ENCODE measurements around the gene KIAA1671.

The KIAA1671 gene

DNA sequence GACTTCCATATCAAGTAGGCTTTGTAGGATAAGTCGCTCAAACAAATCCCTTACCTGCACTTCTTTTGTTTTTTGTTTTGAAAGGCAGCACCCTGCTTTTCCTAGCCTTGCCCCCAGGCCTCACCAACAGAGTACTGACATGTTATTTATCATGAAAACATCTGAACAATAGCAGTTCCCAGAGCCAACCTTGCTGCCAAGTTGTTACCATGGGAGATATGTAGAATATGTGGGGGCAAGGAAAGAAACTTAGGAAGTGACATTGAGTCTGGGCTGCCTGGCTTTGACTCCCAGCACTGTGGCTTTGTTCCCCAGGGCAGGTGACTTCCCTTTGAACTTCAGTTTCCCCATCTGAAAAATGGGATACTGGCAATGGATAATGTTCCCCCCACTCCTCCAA lies 193.8 kb downstream of the KIAA1671 start:
- DNase-seq (ENCODE audit: low read depth) = no peak

DNA sequence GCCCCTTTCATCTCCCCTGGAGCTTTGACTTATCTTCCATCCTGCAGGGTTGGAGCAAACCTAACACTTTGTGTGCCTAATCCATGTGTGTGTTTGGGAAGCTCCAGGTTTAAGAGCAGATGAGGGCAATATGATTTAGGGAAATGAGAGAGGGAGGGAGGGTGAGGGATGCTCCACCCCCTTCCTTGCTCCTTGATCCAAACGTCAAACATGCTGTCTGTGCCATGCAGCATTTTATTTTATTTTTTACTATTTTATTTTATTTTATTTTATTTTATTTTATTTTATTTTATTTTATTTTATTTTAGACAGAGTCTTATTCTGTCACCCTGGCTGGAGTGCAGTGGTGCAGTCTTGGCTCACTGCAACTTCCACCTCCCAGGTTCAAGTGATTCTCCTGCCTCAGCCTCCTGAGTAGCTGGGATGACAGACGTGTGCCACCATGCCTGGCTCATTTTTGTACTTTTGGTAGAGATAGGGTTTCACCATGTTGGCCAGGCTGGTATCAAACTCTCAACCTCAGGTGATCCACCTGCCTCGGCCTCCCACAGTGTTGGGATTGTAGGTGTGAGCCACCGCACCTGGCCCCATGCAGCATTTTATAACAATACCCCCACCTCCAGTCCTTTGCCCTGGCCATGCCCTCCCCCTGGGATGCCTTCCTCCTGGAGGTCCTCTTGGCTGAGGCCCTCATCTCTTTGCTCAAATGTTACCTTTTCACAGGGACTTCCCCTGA lies 194.6 kb downstream of the KIAA1671 start:
- DNase-seq (ENCODE audit: low read depth) = no peak

DNA sequence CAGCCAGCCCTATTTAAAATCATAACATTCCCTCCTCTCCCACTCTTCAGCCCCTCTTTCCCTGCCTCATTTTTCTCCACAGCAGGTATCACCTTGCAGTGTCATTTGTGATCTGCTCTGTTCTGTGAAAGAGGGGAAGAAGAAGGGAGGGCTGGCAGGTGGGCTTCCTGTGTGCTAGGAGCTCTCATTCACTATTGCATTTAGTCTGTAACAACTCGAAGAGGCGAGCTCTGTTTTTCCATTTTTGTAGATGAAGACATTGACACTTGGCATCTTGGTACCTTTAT lies 195.1 kb downstream of the KIAA1671 start:
- DNase-seq (ENCODE audit: low read depth) = no peak

DNA sequence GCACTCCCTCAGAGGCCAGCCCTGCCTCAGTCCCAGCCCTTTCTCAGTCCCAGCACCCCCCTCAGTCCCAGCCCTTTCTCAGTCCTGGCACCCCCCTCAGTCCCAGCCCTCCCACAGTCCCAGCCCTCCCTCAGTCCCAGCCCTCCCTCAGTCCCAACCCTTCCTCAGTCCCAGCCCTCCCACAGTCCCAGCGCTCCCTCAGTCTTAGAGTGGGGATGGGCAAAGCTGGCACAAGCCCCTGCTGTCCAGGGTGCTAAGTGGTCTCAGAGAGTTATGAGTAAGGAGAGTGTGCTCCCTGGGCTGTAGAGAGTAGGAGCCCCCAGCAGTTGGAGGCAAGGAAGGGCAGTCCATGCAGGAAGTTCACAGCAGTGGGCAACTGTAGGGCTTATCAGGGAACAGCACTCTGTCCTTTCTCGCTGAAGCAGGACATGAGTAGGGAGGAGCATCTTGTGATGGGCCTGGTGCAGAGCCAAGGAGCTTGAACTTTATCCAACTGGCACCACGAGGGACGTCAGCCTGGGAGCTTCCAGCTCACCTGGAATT lies 195.7 kb downstream of the KIAA1671 start:
- DNase-seq (ENCODE audit: low read depth) = peak; percentile 14

DNA sequence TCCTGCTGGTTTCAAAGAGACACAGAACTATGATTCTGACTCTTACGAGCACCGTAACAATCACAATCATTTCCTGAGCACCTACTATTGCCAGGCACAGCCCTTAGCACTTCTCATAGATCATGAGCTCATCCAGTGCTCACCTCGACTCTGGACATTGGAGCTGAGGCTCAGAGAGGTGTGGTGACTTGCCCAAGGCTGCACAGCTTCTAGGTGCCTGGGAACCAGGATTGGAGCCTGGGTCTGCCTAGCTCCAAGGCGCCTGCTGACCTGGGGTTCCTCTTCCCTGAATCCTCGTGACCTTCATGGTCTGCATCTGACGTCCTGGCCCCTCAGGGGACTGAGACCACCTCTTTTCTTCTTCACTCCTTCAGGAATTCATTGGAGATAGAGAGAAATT lies 196.5 kb downstream of the KIAA1671 start:
- no peak for DNase-seq (ENCODE audit: low read depth)

DNA sequence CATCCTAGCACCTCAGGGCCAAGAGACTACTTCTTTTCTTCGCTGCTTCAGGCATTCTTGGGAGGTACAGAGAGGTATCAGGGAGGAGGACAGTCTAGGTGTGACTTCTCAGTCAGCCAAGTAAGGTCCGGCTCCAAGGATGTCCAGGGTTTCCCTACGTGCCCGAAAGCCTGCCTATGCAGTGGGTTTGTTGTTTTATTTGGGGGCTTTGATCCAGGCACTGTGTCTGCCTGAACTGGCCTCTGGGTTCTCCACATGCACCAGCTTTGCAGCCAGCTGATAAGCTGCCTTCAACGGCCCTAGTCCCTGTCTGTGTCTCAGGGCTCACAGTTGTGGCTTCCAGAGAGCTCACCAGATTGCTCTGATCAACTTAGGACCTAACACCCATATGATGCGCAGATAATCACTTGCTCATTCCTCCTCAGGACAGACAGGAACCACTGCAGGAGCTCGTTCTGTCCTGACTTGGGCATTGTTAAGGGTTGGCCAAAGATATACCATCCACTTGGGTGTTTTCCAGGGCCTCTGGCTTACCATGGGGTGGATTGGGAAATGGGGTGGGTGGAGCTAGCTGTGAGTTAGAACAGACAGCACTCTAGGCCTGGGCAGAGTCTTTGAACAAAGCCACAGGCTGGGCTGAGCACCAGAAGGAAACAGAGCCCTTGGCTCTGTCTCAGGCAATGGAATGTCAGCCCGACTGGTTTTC lies 201.6 kb downstream of the KIAA1671 start:
- no peak for DNase-seq (ENCODE audit: low read depth)

DNA sequence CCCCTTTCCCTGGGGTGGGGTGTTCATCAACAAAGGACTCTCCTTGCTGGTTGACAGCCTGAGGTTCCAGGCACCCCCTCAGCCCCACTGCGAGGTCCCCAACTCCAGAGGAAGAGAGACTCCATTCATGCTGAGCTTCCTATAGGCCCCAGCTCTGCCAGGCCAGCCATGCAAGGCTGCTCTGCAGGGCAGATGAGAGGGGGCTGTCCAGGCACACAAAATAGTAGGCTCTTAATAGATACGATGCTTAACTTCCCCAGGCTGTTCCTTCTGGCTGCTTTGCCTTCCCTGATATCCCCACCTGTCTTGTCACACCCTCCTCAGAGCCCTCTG lies 202.1 kb downstream of the KIAA1671 start:
- DNase-seq (ENCODE audit: low read depth) = no peak

DNA sequence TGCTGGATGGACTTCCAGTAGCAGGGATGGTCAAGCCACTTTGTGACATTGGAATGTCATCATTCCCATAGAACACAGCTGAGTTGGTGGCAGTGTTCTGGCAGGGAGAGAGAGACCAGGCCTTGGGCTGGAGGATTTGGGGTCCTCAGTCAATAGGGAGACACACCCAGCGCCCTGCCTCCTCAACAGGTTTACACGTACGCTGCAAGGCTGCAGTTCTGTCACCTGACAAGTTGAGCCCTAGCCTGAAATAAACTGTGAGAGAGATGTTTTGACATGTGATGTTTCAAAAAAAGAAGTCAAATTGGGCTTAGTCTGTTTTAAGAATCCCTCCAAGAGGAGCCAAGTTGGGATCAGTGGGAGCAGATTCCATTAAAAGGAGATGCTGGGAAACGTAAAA lies 204.2 kb downstream of the KIAA1671 start:
- DNase-seq (ENCODE audit: low read depth) = no peak

DNA sequence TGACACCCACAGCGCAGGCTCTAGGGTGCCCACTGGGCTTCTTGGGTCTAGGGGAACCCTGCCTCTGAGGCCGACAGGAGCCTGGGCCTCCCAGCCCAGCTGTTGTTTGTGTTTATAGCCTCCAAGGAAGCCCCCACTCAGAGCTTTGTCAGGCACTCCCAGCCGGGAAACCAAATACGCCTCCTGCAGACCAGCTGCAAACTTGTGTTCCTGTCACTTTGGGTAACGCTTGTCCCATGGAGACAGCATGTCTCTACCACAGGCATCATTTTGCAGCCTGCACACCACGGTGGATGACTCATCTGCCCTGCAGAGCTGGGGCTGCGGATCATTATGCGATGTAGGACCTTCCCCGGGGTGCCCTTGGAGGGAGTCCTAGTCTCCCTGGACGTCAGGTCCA lies 206.5 kb downstream of the KIAA1671 start:
- no peak for DNase-seq (ENCODE audit: low read depth)

DNA sequence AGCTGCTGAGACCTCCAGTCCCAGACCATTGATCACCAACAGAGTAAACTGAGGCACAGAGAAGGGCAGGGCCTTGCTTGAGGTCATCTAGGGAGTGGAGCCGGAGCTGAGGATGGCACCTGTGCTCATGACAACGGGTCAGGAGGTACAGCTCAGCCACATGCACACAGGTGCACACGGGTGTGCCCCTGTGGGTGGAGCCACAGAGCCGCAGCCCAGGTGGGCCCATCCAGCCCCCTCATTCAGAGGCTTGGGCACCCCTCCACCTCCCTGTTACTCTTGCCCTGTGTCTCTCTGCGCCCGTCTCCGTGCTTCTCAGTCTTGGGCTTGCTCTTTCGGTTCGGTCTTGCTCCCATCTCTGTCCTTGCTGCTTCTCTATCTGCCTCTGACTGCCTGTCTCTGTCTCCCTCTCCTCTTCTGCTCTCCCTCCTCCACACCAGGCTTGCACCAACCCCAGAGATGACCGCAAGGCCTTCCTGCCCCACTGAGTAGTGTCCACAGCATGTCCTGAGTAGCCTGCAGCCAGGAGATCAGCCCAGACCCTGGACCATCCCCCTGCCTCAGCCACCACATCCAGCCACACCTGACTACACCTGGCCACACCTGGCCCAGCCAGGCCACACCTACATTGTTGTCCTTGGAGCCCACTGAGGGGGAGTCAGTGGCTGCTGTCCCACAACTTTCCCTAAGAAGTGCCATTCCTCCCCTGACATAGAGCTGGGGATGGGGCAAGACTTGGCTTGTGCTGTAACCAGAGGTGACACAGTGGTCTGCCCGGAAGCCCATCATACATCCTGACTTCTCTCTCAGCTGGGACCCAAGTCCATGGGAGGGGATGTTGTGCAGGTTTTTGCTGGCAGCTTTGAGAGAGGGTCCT lies 207.8 kb downstream of the KIAA1671 start:
- no peak for DNase-seq (ENCODE audit: low read depth)

DNA sequence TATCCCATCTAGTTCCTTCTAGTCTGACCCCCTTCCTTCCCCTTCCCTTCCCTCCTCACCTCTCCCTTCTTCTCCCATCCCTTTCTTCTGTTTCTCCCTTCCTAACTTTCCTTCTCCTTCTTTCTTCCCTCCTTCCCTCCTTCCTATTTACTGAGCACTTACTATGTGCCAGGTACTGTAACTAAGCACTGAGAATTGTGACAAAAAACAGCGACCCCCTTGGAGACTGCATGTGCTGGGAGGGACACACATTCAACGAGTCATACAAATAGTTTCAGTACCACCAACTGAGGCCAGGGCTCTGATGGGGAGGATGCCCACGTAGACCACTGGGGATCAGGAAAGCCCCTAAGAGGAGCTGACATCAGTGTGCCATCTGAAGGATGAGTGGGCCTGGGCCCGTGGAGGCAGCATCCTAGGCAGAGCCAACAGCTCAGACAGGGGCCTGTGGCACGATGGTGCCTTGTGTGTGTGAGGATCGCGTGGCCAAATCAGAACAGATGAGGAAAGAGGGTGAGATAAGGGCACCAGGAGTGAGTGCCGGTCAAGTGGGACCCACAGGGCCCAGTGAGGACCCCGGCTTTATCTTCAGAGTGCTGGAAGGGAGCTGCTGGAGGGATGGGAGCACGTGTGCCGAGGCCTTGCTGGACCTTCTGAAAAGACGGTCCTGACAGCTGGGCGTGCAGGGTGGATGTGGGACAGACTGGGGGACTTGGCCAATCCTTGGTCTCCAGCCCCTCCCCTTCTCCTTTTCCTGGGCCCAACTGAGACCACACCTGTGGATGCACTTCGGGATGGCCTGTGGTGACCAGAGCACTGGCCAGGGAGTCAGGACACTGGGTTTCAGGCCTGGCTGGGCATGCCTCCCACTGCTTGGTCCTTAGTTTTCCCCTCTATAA lies 208.8 kb downstream of the KIAA1671 start:
- no peak for DNase-seq (ENCODE audit: low read depth)

DNA sequence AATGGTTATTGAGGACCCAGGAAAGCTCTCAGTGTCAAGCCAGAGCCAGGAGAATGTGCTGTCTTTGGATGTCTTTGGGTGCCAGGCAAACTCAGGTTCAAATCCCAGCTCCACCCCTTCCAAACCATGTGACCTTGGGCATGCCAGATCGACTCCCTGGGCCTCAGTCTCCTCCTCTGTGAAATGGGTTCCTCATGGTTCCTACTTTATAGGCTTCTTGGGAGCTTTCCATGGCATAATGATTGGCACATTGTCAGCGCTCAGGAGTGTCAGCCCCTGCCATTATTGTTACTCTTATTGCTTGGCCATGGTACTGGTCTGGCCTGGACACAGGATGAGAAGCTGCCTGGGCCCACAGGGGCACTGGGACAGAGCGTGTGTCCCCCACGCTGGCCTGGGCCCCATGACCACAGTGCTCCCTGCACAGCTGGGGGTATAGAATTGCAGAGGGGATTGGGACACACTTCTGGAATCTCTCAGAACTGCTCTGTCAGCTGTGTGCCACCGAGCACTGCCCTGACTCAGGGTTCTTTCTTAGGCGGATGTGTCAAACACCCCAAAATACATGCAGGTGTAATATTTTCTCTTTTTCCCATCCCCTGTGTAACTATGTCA lies 209.5 kb downstream of the KIAA1671 start:
- no peak for DNase-seq (ENCODE audit: low read depth)

DNA sequence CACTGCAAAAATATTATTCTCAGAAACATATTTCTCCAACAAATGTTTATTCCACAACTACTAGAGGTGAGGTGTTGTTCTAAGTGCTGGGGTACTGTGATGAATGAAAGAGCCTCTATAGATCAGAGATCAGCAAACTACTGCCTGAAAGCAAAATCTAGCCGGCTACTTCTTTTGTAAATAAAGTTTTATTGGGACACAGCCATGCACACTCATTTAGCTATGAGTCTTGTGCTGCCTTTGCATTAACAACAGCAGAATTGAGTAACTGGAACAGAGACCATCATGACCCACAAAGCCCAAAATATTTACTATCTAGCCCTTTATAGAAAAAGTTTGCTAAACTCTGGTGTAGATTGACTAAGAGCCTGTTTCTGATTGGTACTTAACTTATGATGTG lies 210.0 kb downstream of the KIAA1671 start:
- DNase-seq (ENCODE audit: low read depth) = no peak

DNA sequence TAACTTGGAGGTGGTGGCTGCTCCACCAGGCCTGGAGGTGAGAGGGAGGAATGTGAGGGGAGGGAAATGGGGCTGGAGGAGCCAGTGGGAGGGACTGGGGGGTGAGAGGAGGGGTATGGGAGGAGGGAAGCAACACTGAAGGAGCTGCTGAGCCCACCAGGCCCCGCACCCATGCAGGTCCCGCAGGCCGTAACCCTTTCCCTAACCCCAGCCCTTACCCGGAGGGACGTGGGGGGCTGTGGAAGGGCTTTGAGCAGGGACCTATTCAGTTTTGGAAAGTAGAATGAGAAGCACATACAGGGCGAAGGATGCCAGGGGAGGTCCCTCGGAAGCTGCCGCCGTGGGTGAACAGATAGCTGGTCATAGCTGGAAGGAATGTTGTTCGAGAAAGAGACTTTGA lies 213.3 kb downstream of the KIAA1671 start:
- no peak for DNase-seq (ENCODE audit: low read depth)

DNA sequence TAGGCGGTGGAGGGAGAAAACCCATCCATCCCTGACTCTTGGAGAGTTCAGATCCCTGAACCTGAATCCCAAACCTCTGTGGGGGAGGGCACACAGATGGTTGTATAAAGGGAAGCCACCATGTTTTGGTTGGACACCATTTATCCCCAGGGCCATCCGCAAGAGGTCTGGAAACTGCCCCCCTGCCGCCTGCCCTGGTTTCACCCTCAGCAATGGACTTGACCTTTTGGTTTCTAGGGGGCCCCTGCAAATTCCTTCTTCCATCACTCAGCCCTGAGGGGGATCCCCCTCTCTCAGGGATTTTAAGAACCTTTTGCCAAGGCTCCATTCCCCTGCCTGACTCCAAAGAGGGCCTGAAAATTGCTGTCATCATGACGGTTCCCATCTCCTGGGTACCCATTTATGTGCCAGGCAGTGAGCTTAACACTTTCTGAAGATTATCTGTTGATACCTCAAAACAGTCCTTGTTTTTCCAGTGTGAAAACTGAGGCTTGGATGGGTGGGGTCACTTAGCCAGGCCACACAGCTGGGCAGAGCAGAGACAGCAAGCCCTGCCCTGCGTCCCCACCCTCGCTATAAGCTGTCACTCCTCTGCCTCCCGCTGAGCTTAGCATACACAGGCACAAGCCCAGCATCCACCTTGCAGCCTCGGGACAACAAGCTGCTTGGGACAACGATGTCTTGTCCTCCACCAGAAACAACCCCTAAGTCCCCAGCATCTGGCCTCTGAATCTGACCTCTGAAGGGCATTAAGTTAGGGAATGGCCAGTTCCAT lies 213.9 kb downstream of the KIAA1671 start:
- no peak for DNase-seq (ENCODE audit: low read depth)

DNA sequence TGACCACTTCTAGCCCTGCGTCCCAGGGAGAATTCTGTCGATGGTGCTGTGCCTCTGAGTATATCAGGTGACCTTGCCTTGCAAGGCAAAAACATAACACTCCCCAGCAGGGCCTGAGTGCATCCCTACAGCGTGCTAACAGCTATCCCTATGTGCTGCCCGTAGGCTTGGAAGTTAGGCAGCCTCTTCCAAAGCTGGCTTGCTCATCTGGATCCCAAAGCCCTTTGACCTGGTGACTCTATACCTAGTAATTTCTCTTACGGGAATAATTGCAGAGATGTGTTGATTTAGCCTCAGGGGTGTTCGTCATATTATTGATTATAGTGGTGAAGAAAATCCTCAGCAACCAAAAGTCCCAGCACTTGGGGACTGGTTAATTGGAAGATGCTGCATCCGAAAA lies 214.6 kb downstream of the KIAA1671 start:
- DNase-seq (ENCODE audit: low read depth) = no peak

DNA sequence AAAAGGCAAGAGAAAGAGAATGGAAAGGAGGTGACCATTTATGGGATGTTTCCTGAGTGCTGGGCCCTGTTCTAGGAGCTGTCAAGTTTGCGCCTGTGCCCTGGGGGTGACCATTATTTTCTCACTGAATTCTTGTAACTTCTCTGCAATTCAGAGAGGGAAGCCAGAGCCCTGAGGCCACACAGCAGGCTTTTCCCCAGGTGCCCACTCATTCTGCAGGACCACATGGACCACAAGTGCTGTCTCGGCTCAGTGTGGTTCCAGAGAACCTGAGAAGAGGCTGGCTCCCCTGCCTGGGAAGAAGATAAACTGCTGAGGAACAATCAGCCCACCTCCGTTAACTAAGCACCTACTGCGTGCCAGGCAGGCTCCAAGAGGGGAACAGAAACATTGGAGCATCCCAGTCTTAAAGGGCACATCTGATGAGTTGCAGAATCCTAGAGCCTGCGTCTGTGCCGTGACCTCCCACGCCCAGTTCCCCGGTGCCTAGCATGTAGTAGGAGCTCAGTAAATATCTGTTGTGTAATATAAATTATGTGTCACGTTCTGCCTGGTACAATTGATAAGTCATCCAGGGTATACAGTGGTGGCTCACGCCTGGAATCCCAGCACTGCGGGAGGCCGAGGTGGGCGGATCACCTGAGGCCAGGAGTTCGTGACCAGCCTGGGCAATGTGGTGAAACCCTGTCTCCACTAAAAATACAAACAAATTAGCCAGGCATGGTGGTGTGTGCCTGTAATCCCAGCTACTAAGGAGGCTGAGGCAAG lies 215.5 kb downstream of the KIAA1671 start:
- no peak for DNase-seq (ENCODE audit: low read depth)

DNA sequence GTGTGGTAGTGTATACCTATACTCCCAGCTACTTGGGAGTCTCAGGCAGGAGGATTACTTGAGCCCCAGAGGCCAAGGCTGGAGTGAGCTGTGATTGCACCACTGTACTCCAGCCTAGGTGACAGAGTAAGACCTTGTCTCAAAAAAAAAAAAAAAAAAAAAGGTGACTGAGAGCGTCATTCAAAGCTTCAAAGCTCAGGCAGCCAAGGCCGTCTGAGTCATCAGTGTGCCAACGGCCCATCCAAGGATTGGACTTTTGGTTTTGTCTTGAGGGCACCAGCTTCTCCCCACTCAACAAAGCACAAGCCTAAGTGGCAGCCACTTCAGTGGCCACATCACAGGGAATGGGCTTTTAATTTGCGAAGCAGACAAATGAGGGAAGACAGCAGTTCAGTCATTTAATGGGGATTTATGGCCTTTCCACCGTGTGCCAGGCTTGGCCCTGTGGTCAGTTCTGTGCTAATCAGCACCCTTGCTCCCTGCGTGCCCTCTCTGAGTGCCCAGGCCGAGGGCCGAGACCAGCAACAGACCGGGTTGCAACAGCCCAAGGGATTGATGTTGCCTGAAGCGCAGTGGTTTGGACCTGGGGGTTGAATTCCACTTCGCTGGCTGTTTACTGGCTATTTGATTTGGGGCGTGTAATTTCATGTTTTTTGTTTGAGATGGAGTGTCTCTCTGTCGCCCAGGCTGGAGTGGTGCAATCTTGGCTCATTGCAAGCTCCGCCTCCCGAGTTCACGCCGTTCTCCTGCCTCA lies 216.9 kb downstream of the KIAA1671 start:
- DNase-seq (ENCODE audit: low read depth) = no peak

DNA sequence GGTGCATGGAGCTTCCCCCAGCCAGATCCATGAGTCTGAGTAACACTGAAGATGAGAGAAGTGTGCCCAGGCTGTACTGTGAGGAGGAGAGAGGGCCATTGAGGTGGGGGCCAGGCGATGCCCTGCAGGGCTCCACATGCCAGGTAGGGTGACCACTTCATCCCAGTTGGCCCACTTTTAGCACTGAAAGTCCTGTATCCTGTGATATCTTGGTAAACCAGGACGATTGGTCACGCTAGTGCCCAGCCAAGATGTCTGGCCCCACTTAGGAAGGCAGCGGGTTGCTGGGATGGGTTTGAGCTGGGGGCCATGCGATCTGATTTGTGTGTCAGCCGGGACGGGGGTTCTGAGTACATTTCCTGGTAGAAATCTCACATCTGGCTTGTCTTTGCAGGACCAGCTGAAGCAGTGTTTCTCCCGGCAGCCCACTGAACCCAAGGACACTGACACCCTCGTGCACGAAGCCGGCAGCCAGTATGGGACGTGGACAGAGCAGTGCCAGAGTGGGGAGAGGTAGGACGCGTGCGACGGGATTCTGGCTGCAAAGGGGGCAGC lies 218.0 kb downstream of the KIAA1671 start:
- DNase-seq (ENCODE audit: low read depth) = no peak
